HEK293 (cell line): Measurements from ENCODE around the gene GLDC.

Experiments used
- CTCF ChIA-PET: fragments of 350-600 bp; formaldehyde crosslinking; extraction: SDS; loops from one replicate; lab custom pipeline; 2021; ENCODE audit warnings: antibody characterized with exemption; lab: Yijun Ruan, JAX
- POLR2A ChIA-PET: fragments of 300-600 bp; formaldehyde crosslinking; extraction: SDS; loops from one replicate; lab custom pipeline; 2020; ENCODE audit warnings: antibody characterized with exemption, inconsistent platforms; lab: Yijun Ruan, JAX
- H3K27ac ChIP-seq: fragments of 200-500 bp; sonication (Bioruptor generic); 2 replicates; pipeline ENCODE4 v1.5.1; 2014; ENCODE audit warnings: low read depth, low read length, control low read depth, inconsistent platforms; ENCODE audit errors: extremely low read depth
- H3K36me3 ChIP-seq, 2 experiments: fragments of 200-500 bp in 1 of 2; sonication (Bioruptor generic) in 1 of 2; 1 replicate in 1 of 2; 2 replicates in 1 of 2; pipeline ENCODE4 v1.5.1; 2014 to 2017; ENCODE audit warnings: inconsistent platforms in 2 of 2, low read length in 2 of 2; ENCODE audit not compliant: control insufficient read depth in 2 of 2, insufficient read depth in 1 of 2
- H3K4me1 ChIP-seq: fragments of 200-500 bp; sonication (Bioruptor generic); 2 replicates; pipeline ENCODE4 v1.5.1; 2014; ENCODE audit warnings: mild to moderate bottlenecking, low read length, inconsistent platforms; ENCODE audit not compliant: control insufficient read depth, insufficient read depth
- H3K4me3 ChIP-seq: 2 replicates; pipeline ENCODE4 v1.5.1; 2011; ENCODE audit warnings: low read depth, mild to moderate bottlenecking, control low read depth, low read length, moderate library complexity
- H3K9me3 ChIP-seq: fragments of 200-500 bp; sonication (Bioruptor generic); 2 replicates; pipeline ENCODE4 v1.5.1; 2014; ENCODE audit warnings: low read depth, low read length, inconsistent platforms; ENCODE audit not compliant: control insufficient read depth, insufficient read depth
- KLF10 ChIP-seq: fragments of 450-650 bp; IDR thresholded peaks from 2 replicates; pipeline ENCODE4 v1.5.1; 2018; ENCODE audit warnings: missing biosample characterization, mild to moderate bottlenecking, missing genetic modification characterization
- KLF16 ChIP-seq: fragments of 450-650 bp; formaldehyde crosslinking; IDR thresholded peaks from 2 replicates; pipeline ENCODE4 v1.5.1; 2017; ENCODE audit warnings: missing biosample characterization, missing genetic modification characterization
- MYNN ChIP-seq: fragments of 450-650 bp; formaldehyde crosslinking; IDR thresholded peaks from 2 replicates; pipeline ENCODE4 v1.5.1; 2016; ENCODE audit warnings: missing biosample characterization, missing genetic modification characterization, borderline replicate concordance
- OVOL3 ChIP-seq: fragments of 450-650 bp; formaldehyde crosslinking; IDR thresholded peaks from 2 replicates; pipeline ENCODE4 v1.5.1; 2016; ENCODE audit warnings: missing biosample characterization, missing genetic modification characterization
- ZBTB48 ChIP-seq: fragments of 450-650 bp; formaldehyde crosslinking; IDR thresholded peaks from 2 replicates; pipeline ENCODE4 v1.5.1; 2016; ENCODE audit warnings: missing biosample characterization, missing genetic modification characterization
- ZBTB49 ChIP-seq: fragments of 450-650 bp; formaldehyde crosslinking; IDR thresholded peaks from 2 replicates; pipeline ENCODE4 v1.5.1; 2016; ENCODE audit warnings: missing biosample characterization, missing genetic modification characterization, low read depth
- ZNF10 ChIP-seq: fragments of 450-650 bp; formaldehyde crosslinking; IDR thresholded peaks from 2 replicates; pipeline ENCODE4 v1.5.1; 2017; ENCODE audit warnings: missing biosample characterization, missing genetic modification characterization
- ZNF132 ChIP-seq: fragments of 450-650 bp; formaldehyde crosslinking; IDR thresholded peaks from 2 replicates; pipeline ENCODE4 v1.5.1; 2017; ENCODE audit warnings: missing biosample characterization, missing genetic modification characterization, borderline replicate concordance
- ZNF157 ChIP-seq: fragments of 450-650 bp; formaldehyde crosslinking; IDR thresholded peaks from 2 replicates; pipeline ENCODE4 v1.5.1; 2016; ENCODE audit warnings: missing biosample characterization, missing genetic modification characterization
- ZNF19 ChIP-seq: fragments of 450-650 bp; formaldehyde crosslinking; IDR thresholded peaks from 2 replicates; pipeline ENCODE4; 2016; ENCODE audit warnings: missing biosample characterization, missing genetic modification characterization, low read depth
- ZNF202 ChIP-seq: fragments of 450-650 bp; formaldehyde crosslinking; IDR thresholded peaks from 2 replicates; pipeline ENCODE4 v1.5.1; 2016; ENCODE audit warnings: missing biosample characterization, missing genetic modification characterization, borderline replicate concordance
- ZNF37A ChIP-seq: fragments of 450-650 bp; IDR thresholded peaks from 2 replicates; pipeline ENCODE4 v1.5.1; 2018; ENCODE audit warnings: missing biosample characterization, missing genetic modification characterization
- ZNF473 ChIP-seq: fragments of 450-650 bp; formaldehyde crosslinking; IDR thresholded peaks from 2 replicates; pipeline ENCODE4 v1.5.1; 2017; ENCODE audit warnings: missing biosample characterization, missing genetic modification characterization
- ZNF529 ChIP-seq: fragments of 450-650 bp; formaldehyde crosslinking; IDR thresholded peaks from 2 replicates; pipeline ENCODE4 v1.5.1; 2017; ENCODE audit warnings: missing genetic modification characterization, missing biosample characterization; ENCODE audit not compliant: insufficient replicate concordance
- ZNF544 ChIP-seq: fragments of 450-650 bp; formaldehyde crosslinking; IDR thresholded peaks from 2 replicates; pipeline ENCODE4 v1.5.0; 2017; ENCODE audit warnings: missing biosample characterization, missing genetic modification characterization
- ZNF558 ChIP-seq: fragments of 450-650 bp; formaldehyde crosslinking; IDR thresholded peaks from 2 replicates; pipeline ENCODE4 v1.5.1; 2016; ENCODE audit warnings: missing biosample characterization, missing genetic modification characterization
- ZNF658 ChIP-seq: fragments of 450-650 bp; formaldehyde crosslinking; IDR thresholded peaks from 2 replicates; pipeline ENCODE4; 2016; ENCODE audit warnings: missing biosample characterization, missing genetic modification characterization
- ZNF785 ChIP-seq: fragments of 450-650 bp; formaldehyde crosslinking; IDR thresholded peaks from 2 replicates; pipeline ENCODE4 v1.5.1; 2016; ENCODE audit warnings: missing biosample characterization, missing genetic modification characterization
- ZNF830 ChIP-seq: fragments of 450-650 bp; IDR thresholded peaks from 2 replicates; pipeline ENCODE4 v1.5.0; 2018; ENCODE audit warnings: missing biosample characterization, missing genetic modification characterization, low read depth, mild to moderate bottlenecking, moderate library complexity
- ZSCAN23 ChIP-seq: fragments of 450-650 bp; formaldehyde crosslinking; IDR thresholded peaks from 2 replicates; pipeline ENCODE4 v1.5.1; 2016; ENCODE audit warnings: missing biosample characterization, missing genetic modification characterization
- TF ChIP-seq, protein P1 (sequence below): fragments of 450-650 bp; formaldehyde crosslinking; conservative IDR thresholded peaks from 2 replicates; pipeline ENCODE4 v1.5.1; 2016; ENCODE audit warnings: low read depth, missing biosample characterization, missing genetic modification characterization
- TF ChIP-seq, protein P2 (sequence below): fragments of 450-650 bp; formaldehyde crosslinking; IDR thresholded peaks from 2 replicates; pipeline ENCODE4 v1.5.1; 2016; ENCODE audit warnings: missing biosample characterization, missing genetic modification characterization
- TF ChIP-seq, protein P3 (sequence below): fragments of 450-650 bp; formaldehyde crosslinking; IDR thresholded peaks from 2 replicates; pipeline ENCODE4 v1.5.1; 2016; ENCODE audit warnings: missing biosample characterization, missing genetic modification characterization

Gene GLDC

DNA sequence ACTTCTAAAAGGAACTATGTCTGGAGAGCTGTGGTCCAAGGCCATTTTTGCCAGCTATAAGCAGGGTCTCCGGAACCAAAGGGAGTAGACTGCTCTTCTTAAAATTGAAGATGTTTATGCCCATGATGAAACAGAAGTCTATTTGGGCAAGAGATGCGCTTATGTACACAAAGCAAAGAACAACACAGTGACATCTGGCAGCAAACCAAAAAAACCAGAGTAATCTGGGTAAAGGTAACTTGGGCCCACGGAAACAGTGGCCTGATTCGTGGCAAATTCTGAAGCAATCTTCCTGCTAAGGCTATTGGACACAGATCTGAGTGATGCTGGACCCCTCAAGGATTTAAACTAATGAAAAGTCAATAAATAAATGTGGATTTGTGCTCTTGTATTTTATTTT is 29.7 kb upstream of the GLDC start (continued):
- TF ChIP-seq, protein P1, sequence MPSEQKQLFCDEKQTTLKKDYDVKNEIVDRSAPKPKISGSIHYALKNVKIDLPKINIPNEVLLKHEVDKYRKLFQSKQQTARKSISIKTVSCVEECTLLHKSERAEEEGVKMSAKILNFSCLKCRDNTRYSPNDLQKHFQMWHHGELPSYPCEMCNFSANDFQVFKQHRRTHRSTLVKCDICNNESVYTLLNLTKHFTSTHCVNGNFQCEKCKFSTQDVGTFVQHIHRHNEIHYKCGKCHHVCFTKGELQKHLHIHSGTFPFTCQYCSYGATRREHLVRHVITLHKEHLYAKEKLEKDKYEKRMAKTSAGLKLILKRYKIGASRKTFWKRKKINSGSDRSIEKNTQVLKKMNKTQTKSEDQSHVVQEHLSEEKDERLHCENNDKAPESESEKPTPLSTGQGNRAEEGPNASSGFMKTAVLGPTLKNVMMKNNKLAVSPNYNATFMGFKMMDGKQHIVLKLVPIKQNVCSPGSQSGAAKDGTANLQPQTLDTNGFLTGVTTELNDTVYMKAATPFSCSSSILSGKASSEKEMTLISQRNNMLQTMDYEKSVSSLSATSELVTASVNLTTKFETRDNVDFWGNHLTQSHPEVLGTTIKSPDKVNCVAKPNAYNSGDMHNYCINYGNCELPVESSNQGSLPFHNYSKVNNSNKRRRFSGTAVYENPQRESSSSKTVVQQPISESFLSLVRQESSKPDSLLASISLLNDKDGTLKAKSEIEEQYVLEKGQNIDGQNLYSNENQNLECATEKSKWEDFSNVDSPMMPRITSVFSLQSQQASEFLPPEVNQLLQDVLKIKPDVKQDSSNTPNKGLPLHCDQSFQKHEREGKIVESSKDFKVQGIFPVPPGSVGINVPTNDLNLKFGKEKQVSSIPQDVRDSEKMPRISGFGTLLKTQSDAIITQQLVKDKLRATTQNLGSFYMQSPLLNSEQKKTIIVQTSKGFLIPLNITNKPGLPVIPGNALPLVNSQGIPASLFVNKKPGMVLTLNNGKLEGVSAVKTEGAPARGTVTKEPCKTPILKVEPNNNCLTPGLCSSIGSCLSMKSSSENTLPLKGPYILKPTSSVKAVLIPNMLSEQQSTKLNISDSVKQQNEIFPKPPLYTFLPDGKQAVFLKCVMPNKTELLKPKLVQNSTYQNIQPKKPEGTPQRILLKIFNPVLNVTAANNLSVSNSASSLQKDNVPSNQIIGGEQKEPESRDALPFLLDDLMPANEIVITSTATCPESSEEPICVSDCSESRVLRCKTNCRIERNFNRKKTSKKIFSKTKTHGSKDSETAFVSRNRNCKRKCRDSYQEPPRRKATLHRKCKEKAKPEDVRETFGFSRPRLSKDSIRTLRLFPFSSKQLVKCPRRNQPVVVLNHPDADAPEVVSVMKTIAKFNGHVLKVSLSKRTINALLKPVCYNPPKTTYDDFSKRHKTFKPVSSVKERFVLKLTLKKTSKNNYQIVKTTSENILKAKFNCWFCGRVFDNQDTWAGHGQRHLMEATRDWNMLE (tag by site-specific recombination), result no peak
- no peak for TF ChIP-seq KLF16 (tag by site-specific recombination)

DNA sequence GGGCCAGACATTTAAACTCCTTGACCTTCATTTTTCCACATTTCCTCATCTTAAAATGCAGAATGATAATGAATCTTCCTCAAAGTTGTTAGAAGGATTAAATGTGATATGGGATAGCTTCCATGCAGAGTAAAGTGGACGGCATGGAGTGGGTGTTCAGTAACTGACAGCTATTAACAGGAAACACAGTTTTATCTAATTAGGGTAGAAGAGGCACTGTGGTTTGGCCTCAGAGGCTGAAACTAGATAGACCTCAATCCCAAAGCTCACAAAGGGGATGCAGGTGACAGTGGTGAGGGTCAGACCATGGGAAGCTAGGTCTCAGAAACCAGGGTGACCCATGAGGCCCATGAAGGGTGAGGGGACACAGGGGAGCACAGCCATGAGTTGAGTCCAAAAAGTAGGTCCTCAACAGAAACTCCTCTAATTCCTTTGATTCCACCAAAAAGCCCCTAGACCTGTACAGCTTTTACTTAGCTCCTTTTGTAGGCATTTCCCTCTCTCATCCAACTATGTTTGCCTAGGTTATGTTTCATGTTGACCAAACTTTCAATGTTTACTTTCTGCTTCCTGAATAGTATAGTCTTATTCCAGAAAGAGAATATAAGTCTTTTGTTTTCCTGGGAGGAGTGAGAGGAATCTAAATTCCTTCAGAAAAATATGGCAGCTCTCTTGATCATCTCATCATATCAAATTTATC is 27.9 kb upstream of the GLDC start:
- no peaks in the 10 kb centered on the region for H3K36me3 ChIP-seq
- H3K27ac ChIP-seq, result no peak overlapping the region
- H3K9me3 ChIP-seq, result no peaks in the 10 kb centered on the region
- ChIA-PET CTCF (interaction anchor here (1.2 kb wide), 1 partner anchor 619 kb away, joined by 3 read pairs; no protein-coding TSS in a partner anchor), POLR2A (interaction anchor here (1.2 kb wide), 1 partner anchor 8 kb away, joined by 7 read pairs; no protein-coding TSS in a partner anchor)
- TF ChIP-seq ZNF785 (tag by site-specific recombination), result no peak
- no peak for TF ChIP-seq ZNF473 (tag by site-specific recombination)
- no peak for TF ChIP-seq MYNN (tag by site-specific recombination)
- no peak for TF ChIP-seq ZNF10 (tag by site-specific recombination)
- no peak for TF ChIP-seq ZNF658 (tag by site-specific recombination)
- TF ChIP-seq ZBTB48, result no peak
- TF ChIP-seq, protein P2, sequence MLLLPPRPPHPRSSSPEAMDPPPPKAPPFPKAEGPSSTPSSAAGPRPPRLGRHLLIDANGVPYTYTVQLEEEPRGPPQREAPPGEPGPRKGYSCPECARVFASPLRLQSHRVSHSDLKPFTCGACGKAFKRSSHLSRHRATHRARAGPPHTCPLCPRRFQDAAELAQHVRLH (tag by site-specific recombination), result no peak
- no peak for TF ChIP-seq ZNF132 (tag by site-specific recombination)
- no peak for TF ChIP-seq ZNF558 (tag by site-specific recombination)
- no peak for TF ChIP-seq ZNF529
- TF ChIP-seq ZSCAN23, result no peak
- TF ChIP-seq ZBTB49 (tag by site-specific recombination), result no peak
- no peak for TF ChIP-seq OVOL3
- TF ChIP-seq ZNF37A (tag by site-specific recombination), result no peak
- no peaks in the 10 kb centered on the region for H3K4me1 ChIP-seq
- H3K4me3 ChIP-seq, result no peak overlapping the region

DNA sequence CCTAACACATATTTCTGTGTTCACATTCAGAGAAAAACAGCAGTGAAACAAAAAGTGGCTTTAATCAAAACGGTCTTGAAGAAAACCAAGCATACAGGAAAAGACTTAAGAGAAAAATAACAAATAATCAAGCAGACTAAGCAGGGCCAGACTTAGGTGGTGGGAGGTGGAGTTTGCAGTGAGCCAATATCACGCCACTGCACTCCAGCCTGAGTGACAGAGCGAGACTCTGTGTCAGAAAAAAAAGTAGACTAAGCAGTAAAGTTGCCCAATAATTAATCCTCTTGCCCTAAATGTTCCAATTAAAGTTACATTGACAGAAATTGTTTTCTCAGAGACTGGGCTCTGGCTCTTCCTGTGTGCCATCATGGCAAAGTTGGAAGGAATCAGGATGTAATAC is 26.6 kb upstream of the GLDC start:
- TF ChIP-seq, protein P3, sequence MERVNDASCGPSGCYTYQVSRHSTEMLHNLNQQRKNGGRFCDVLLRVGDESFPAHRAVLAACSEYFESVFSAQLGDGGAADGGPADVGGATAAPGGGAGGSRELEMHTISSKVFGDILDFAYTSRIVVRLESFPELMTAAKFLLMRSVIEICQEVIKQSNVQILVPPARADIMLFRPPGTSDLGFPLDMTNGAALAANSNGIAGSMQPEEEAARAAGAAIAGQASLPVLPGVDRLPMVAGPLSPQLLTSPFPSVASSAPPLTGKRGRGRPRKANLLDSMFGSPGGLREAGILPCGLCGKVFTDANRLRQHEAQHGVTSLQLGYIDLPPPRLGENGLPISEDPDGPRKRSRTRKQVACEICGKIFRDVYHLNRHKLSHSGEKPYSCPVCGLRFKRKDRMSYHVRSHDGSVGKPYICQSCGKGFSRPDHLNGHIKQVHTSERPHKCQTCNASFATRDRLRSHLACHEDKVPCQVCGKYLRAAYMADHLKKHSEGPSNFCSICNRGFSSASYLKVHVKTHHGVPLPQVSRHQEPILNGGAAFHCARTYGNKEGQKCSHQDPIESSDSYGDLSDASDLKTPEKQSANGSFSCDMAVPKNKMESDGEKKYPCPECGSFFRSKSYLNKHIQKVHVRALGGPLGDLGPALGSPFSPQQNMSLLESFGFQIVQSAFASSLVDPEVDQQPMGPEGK, result no peak
- TF ChIP-seq ZNF202, result no peak
- TF ChIP-seq ZNF830 (tag by site-specific recombination), result no peak
- TF ChIP-seq ZNF544 (tag by site-specific recombination), result no peak
- TF ChIP-seq ZNF132 (tag by site-specific recombination), result no peak
- TF ChIP-seq KLF10 (tag by site-specific recombination), result no peak
- no peak for TF ChIP-seq ZNF19 (tag by site-specific recombination)
- no peak for TF ChIP-seq ZNF157 (tag by site-specific recombination)
- TF ChIP-seq, all 188 proteins: peak for 0
- ChIA-PET CTCF (interaction anchor here (0.7 to 1.5 kb wide), 2 partner anchors 87 to 212 kb away, joined by 5 read pairs; no protein-coding TSS in a partner anchor), POLR2A (no interaction called here)
- Histone ChIP-seq H3K27ac (no peak overlapping the region), H3K4me1 (no peaks in the 10 kb centered on the region), H3K9me3 (no peaks in the 10 kb centered on the region), H3K4me3 (no peak overlapping the region), H3K36me3 (no peaks in the 10 kb centered on the region)
